Osteoblast (primary cell): ENCODE data around the gene C2CD2L. TPM values are rescaled to one million over a fixed set of nuclear protein-coding genes. Genes with fewer than 3 reads are reported as not detected.
A peak's percentile ranks its signal among the peaks of the same experiment; 100 is the strongest.
"Not testable (repeated sequence)": the region's sequence is repeated elsewhere in the genome, so short reads cannot be mapped to it uniquely, and the experiment has no call there.

Source experiments
- DNase-seq: peaks from one replicate; pipeline ENCODE4 v3.0.0; 2011; ENCODE audit warnings: low spot score, mixed read lengths; ENCODE audit not compliant: insufficient read length; ENCODE audit errors: missing footprints
- H2AFZ ChIP-seq: 2 replicates; pipeline ENCODE4 v1.6.0; 2011; ENCODE audit warnings: mild to moderate bottlenecking, low read length
- H3K27ac ChIP-seq: 2 replicates; pipeline ENCODE4 v1.5.1; 2011; ENCODE audit warnings: mild to moderate bottlenecking, low read depth, low read length, moderate library complexity
- H3K27me3 ChIP-seq: 2 replicates; pipeline ENCODE4 v1.6.0; 2012; ENCODE audit warnings: mild to moderate bottlenecking, control low read depth, inconsistent platforms, low read length, moderate library complexity; ENCODE audit not compliant: insufficient read depth
- H3K36me3 ChIP-seq: 2 replicates; pipeline ENCODE4 v1.5.1; 2011; ENCODE audit warnings: mild to moderate bottlenecking, low read length, control low read depth, moderate library complexity; ENCODE audit not compliant: insufficient read depth
- H3K4me1 ChIP-seq: 2 replicates; pipeline ENCODE4 v1.5.1; 2011; ENCODE audit warnings: mild to moderate bottlenecking, low read length, control low read depth, moderate library complexity; ENCODE audit not compliant: insufficient read depth
- H3K4me2 ChIP-seq: 2 replicates; pipeline ENCODE4 v1.6.0; 2011; ENCODE audit warnings: mild to moderate bottlenecking, low read length; ENCODE audit not compliant: insufficient read depth
- H3K4me3 ChIP-seq: fragments of 200-600 bp; sonication (generic); 3 replicates; pipeline ENCODE4 v1.5.1; 2012; ENCODE audit warnings: mild to moderate bottlenecking, low read length, inconsistent platforms; ENCODE audit not compliant: insufficient read depth
- H3K79me2 ChIP-seq: 2 replicates; pipeline ENCODE4 v1.6.0; 2012; ENCODE audit warnings: mild to moderate bottlenecking, low read length, control low read depth, inconsistent platforms; ENCODE audit not compliant: insufficient read depth
- H3K9me3 ChIP-seq: 2 replicates; pipeline ENCODE4 v1.5.1; 2011; ENCODE audit warnings: low read depth, low read length, control low read depth
- H4K20me1 ChIP-seq: 2 replicates; pipeline ENCODE4 v1.6.0; 2012; ENCODE audit warnings: mild to moderate bottlenecking, low read length, control low read depth; ENCODE audit not compliant: insufficient read depth
- total RNA-seq: library from RNA; depleted of rRNA; stranded (reverse); fragments of >200 nt; gene quantifications from 2 replicates; pipeline ENCODE4 v1.2.3, GENCODE V29; 2012
- TF ChIP-seq, protein P1 (sequence below): IDR thresholded peaks from 2 replicates; pipeline ENCODE4 v1.5.1; 2011; ENCODE audit warnings: mild to moderate bottlenecking, low read depth, low read length, moderate library complexity; ENCODE audit errors: extremely low read depth

Gene C2CD2L
- total RNA-seq, 1 donor = 6.2 TPM

DNA sequence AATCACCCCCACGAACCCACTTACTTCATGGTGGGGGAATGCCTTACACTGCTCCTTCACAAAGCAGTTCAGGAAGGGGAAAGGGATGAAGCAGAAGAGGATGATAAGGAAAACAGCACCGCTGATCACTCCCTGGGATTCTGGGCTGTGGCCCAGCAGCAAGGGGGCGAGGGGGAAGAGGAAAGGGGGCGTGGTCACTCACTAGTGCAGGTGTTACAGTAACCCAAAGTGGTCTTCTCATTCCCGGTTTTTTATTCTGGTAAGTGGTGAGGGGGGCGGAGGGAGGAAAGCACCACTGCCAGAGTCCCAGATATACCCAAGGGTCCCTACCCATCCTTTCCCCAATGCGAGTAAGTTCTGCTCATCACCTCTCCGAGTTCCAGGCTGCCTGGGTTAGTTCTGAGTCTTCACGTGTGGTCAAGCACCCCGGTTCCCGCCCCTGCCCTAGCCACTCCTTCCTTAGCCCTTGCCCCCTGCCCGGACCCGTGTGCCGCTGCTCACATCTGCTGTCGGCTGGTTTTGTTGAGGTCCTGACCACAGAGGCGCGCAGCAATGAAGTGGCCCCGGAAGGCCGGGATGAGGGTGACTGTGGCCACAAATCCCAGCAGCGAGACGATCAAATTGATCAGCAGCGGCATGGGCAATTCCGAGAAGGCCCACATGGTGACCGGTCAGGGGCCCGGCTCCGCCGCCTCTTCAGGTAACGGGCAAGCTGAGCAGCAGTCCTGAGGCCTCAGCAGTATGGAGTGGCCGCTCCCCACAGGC, 6.0 kb upstream of the C2CD2L start:
- H3K27ac ChIP-seq = peak overlapping the region; percentile 95
- peaks cover 14% of the 10 kb centered on the region for H3K4me1 ChIP-seq
- H3K4me2 ChIP-seq = peak overlapping the region; percentile 79
- H4K20me1 ChIP-seq = no peaks in the 10 kb centered on the region
- peak; percentile 66 for DNase-seq
- H3K36me3 ChIP-seq = peaks cover 24% of the 10 kb centered on the region
- TF ChIP-seq, protein P1, sequence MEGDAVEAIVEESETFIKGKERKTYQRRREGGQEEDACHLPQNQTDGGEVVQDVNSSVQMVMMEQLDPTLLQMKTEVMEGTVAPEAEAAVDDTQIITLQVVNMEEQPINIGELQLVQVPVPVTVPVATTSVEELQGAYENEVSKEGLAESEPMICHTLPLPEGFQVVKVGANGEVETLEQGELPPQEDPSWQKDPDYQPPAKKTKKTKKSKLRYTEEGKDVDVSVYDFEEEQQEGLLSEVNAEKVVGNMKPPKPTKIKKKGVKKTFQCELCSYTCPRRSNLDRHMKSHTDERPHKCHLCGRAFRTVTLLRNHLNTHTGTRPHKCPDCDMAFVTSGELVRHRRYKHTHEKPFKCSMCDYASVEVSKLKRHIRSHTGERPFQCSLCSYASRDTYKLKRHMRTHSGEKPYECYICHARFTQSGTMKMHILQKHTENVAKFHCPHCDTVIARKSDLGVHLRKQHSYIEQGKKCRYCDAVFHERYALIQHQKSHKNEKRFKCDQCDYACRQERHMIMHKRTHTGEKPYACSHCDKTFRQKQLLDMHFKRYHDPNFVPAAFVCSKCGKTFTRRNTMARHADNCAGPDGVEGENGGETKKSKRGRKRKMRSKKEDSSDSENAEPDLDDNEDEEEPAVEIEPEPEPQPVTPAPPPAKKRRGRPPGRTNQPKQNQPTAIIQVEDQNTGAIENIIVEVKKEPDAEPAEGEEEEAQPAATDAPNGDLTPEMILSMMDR = peak; percentile 19
- H2AFZ ChIP-seq = peak overlapping the region; percentile 97
- no peaks in the 10 kb centered on the region for H3K9me3 ChIP-seq
- peak overlapping the region; percentile 91 for H3K4me3 ChIP-seq
- no peaks in the 10 kb centered on the region for H3K27me3 ChIP-seq
- peaks cover 19% of the 10 kb centered on the region for H3K79me2 ChIP-seq

DNA sequence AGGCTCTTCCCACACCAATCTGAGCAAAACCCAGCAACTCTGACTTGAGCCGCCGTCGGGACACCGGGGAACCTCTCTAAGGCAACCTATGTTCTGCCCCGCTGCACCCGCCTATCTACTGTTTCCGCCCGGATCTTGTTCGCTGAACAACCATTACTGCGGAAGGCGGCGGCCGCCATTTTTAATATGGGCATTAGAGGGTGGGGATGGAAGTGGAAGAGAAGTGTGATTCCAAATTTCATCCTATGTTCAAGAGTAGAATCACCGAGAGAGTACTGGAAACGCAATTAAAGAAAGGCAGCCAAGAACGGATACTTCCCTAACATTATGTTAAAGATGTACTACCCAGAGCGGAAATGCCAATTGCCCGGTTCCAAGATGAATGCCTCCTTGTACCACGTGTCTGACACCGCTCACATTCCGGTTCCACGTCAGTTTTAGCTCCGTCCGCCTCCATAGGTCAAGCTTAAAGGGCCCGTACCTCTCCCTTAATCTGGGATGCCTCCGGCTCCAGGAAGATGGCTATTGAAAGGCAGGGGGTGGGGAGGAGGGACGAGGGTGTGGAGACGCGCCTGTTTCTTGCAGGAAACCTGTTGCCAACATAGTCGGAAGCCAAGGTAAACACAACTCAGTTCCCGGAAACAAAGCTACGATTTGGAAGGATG, 5.3 kb upstream of the C2CD2L start, which contains the start of gene DPAGT1:
Gene DPAGT1, minus strand, starts transcription at position 95 of the 665 bp plus-strand sequence. CDS start 198 bp downstream, outside the sequence.
- Histone ChIP-seq H3K79me2 (peaks cover 19% of the 10 kb centered on the region), H3K4me3 (peak within 1 kb of the TSS; percentile 91), H3K4me1 (peaks cover 20% of the 10 kb centered on the region), H3K27ac (peak within 1 kb of the TSS; percentile 95), H4K20me1 (no peaks in the 10 kb centered on the region), H3K27me3 (no peaks in the 10 kb centered on the region), H3K9me3 (no peaks in the 10 kb centered on the region), H3K4me2 (peak within 1 kb of the TSS; percentile 79), H3K36me3 (peaks cover 17% of the 10 kb centered on the region), H2AFZ (peak within 1 kb of the TSS; percentile 97)
- TF ChIP-seq, protein P1 = no peak
- peak; percentile 93 for DNase-seq

DNA sequence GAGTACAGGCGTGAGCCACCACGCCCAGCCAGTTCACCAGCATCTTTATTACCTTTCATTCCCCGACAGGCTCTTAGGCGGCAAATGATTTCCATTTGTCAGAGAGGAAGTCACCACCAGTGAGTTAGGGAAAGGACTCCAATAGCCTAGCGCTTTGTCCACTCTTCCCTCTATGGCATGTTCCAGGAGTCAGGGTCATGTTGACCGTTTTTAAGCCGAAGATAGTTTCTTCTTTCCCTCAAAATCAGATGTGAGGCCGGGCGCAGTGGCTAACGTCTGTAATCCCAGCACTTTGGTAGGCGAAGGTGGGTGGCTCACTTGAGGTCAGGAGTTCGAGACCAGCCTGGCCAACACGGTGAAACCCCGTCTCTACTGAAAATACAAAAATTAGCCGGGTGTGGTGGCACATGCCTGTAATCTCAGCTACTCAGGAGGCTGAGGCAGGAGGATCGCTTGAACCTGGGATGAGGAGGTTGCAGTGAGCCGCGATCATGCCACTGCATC, 3.9 kb upstream of the C2CD2L start:
- Histone ChIP-seq H3K4me2 (peak overlapping the region; percentile 79), H2AFZ (peak overlapping the region; percentile 81), H3K4me3 (peak overlapping the region; percentile 91), H3K79me2 (peaks cover 29% of the 10 kb centered on the region), H3K27ac (peak overlapping the region; percentile 95), H3K4me1 (peaks cover 25% of the 10 kb centered on the region)
- not testable (repeated sequence) for H3K9me3 ChIP-seq, H3K36me3 ChIP-seq, H3K27me3 ChIP-seq, H4K20me1 ChIP-seq, DNase-seq

DNA sequence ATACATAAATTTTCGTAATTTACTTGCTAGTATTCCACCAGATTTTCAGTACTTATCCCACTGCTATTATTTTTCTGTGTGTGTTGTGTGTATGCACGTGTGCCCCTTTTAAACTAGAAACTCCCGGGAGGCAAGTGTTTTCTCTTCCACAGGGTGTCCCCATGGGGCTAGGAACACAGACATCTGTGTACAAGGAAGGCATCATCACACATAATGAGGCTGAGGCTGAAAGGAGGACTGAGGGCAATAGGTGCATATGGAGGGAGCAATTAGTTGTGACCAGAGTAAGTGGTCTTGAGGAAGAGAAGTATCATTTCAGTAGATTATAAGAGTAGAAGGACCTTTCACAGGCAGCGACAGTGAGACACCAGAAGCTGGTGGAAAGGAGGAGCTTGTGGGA, 3.4 kb upstream of the C2CD2L start:
- TF ChIP-seq, protein P1 = no peak
- Histone ChIP-seq H3K36me3 (no peaks in the 10 kb centered on the region), H3K9me3 (no peaks in the 10 kb centered on the region), H3K4me1 (peaks cover 31% of the 10 kb centered on the region), H3K4me3 (no peak overlapping the region), H3K79me2 (peaks cover 34% of the 10 kb centered on the region), H2AFZ (no peak overlapping the region), H3K27ac (no peak overlapping the region), H3K27me3 (no peaks in the 10 kb centered on the region), H3K4me2 (no peak overlapping the region), H4K20me1 (peaks cover 10% of the 10 kb centered on the region)
- peak; percentile 36 for DNase-seq
